ENCODE measurements around the gene GOLM1. TPM values are rescaled to one million over a fixed set of nuclear protein-coding genes. Genes with fewer than 3 reads are reported as not detected.
A peak's percentile ranks its signal among the peaks of the same experiment; 100 is the strongest.

Gene GOLM1
- total RNA-seq, 4 donors from 2014 or later, result 52.7 to 59.7 (median 56.2) TPM

GRCh38 chr9:86097510-86098224, 1.7 kb downstream of the GOLM1 start:
- DNase-seq, result no peak

GRCh38 chr9:86096386-86096785, 3.0 kb downstream of the GOLM1 start:
- Histone ChIP-seq H3K27me3 (no peaks in the 10 kb centered on the region), H3K27ac (no peak overlapping the region), H3K36me3 (no peaks in the 10 kb centered on the region), H3K4me1 (peaks cover 0 to 17% (median 3%) of the 10 kb centered on the region in 4 donors), H3K4me3 (no peak overlapping the region), H3K9me3 (no peaks in the 10 kb centered on the region)
- TF ChIP-seq POLR2A (IDR thresholded peaks at IDR 0.05), result no peak
- TF ChIP-seq CTCF (IDR thresholded peaks at IDR 0.05), result no peak
- no peak for DNase-seq

More at GRCh38 chr9:86097510-86098224, 1.7 kb downstream of the GOLM1 start:
- Histone ChIP-seq H3K27ac (no peak overlapping the region), H3K4me3 (peak overlapping the region in 1 of 4 donors; percentile 82), H3K27me3 (no peaks in the 10 kb centered on the region), H3K4me1 (peaks cover 0 to 17% (median 3%) of the 10 kb centered on the region in 4 donors), H3K9me3 (no peaks in the 10 kb centered on the region), H3K36me3 (no peaks in the 10 kb centered on the region)
- TF ChIP-seq CTCF (IDR thresholded peaks at IDR 0.05) (no peak), POLR2A (IDR thresholded peaks at IDR 0.05) (no peak)

GRCh38 chr9:86093788-86094555, 5.4 kb downstream of the GOLM1 start:
- peak overlapping the region in 3 of 4 donors; percentile 37 to 83 (median 73) for H3K27ac ChIP-seq
- H3K4me3 ChIP-seq, result no peak overlapping the region
- no peaks in the 10 kb centered on the region for H3K27me3 ChIP-seq
- peak in 2 of 3 donors; percentile 80 to 81 for DNase-seq
- no peaks in the 10 kb centered on the region for H3K9me3 ChIP-seq
- TF ChIP-seq POLR2A (IDR thresholded peaks at IDR 0.05) (peak in 1 of 2 donors; percentile 50), CTCF (IDR thresholded peaks at IDR 0.05) (peak in 2 of 6 experiments; percentile 12 to 20)
- H3K4me1 ChIP-seq, result peaks cover 0 to 17% (median 2%) of the 10 kb centered on the region in 4 donors
- no peaks in the 10 kb centered on the region for H3K36me3 ChIP-seq

- Histone ChIP-seq H3K27ac (no peak overlapping the region), H3K36me3 (no peaks in the 10 kb centered on the region), H3K4me1 (peaks cover 0 to 6% (median 0%) of the 10 kb centered on the region in 4 donors), H3K27me3 (no peaks in the 10 kb centered on the region), H3K9me3 (no peaks in the 10 kb centered on the region), H3K4me3 (no peak overlapping the region)
- no peak for TF ChIP-seq CTCF (IDR thresholded peaks at IDR 0.05)
- no peak for TF ChIP-seq POLR2A (IDR thresholded peaks at IDR 0.05)
- DNase-seq, result no peak
Measured at GRCh38 chr9:86091477-86091876, 7.9 kb downstream of the GOLM1 start.

GRCh38 chr9:86082870-86083269, 16.5 kb downstream of the GOLM1 start:
- Histone ChIP-seq H3K36me3 (no peaks in the 10 kb centered on the region), H3K4me3 (no peak overlapping the region), H3K27me3 (no peaks in the 10 kb centered on the region), H3K27ac (no peak overlapping the region), H3K4me1 (no peaks in the 10 kb centered on the region), H3K9me3 (no peaks in the 10 kb centered on the region)
- no peak for TF ChIP-seq CTCF (IDR thresholded peaks at IDR 0.05)
- no peak for DNase-seq

Measured in Peyer's patch (tissue), 4 donors.